Esophagus muscularis mucosa (tissue), 4 donors: ENCODE results near the gene USP31. TPM values are rescaled to one million over a fixed set of nuclear protein-coding genes. Genes with fewer than 3 reads are reported as not detected.

Experiments used
- DNase-seq: peaks from one replicate; pipeline ENCODE4 v3.0.0-alpha.2; 2017; ENCODE audit errors: extremely low spot score
- H3K27ac ChIP-seq, 4 donors: fragments of 200-600 bp; sonication (generic); replicated peaks in 1 of 4; 1 replicate in 3 of 4; 2 replicates in 1 of 4; pipeline ENCODE4 v1.5.1; 2016 to 2019; ENCODE audit warnings: mild to moderate bottlenecking in 1 of 4
- H3K27me3 ChIP-seq, 4 donors: fragments of 200-600 bp; sonication (generic); one replicate each; pipeline versions ENCODE4 v1.5.1 to v1.6.0; 2016 to 2019
- H3K36me3 ChIP-seq, 4 donors: fragments of 200-600 bp; sonication (generic); one replicate each; pipeline ENCODE4 v1.5.1; 2016 to 2019
- H3K4me1 ChIP-seq, 4 donors: fragments of 200-600 bp; sonication (generic); one replicate each; pipeline ENCODE4 v1.5.1; 2016 to 2019
- H3K4me3 ChIP-seq, 4 donors: fragments of 200-600 bp; sonication (generic); 1 replicate in 2 of 4; 2 replicates in 2 of 4; pipeline ENCODE4 v1.5.1; 2016 to 2019; ENCODE audit warnings: mild to moderate bottlenecking in 4 of 4, moderate library complexity in 1 of 4
- H3K9me3 ChIP-seq, 4 donors: fragments of 200-600 bp; sonication (generic); 1 replicate in 3 of 4; 2 replicates in 1 of 4; pipeline ENCODE4 v1.5.1; 2016 to 2019
- CTCF ChIP-seq, 3 experiments: fragments of 200-600 bp in 2 of 3; fragments of 450-650 bp in 1 of 3; sonication (generic) in 2 of 3; IDR thresholded peaks; one replicate each; pipeline ENCODE4 v1.5.1; 2017 to 2019; ENCODE audit warnings: antibody characterized with exemption in 3 of 3, mild to moderate bottlenecking in 2 of 3, moderate library complexity in 1 of 3
- EP300 ChIP-seq: sonication (generic); formaldehyde crosslinking; IDR thresholded peaks from one replicate; pipeline ENCODE4 v1.6.1; 2017; ENCODE audit warnings: antibody characterized with exemption
- POLR2A ChIP-seq: fragments of 450-650 bp; IDR thresholded peaks from one replicate; pipeline ENCODE4 v1.6.1; 2017; ENCODE audit warnings: antibody characterized with exemption, moderate library complexity, mild to moderate bottlenecking, low read depth
- POLR2AphosphoS5 ChIP-seq, 2 donors: sonication (generic); formaldehyde crosslinking; IDR thresholded peaks; one replicate each; pipeline ENCODE4 v1.6.1; 2017; ENCODE audit warnings: antibody characterized with exemption in 2 of 2
- WGBS: methylation state at CpG from one replicate; pipeline ENCODE4 v1.1.5; 2018; 5-methylcytosine and 5-hydroxymethylcytosine counted together
- intact Hi-C: fragments of 100-400 bp; cut with DNase I; formaldehyde crosslinking; loops from one replicate; pipeline ENCODE4 v1.15.1; 2023
- total RNA-seq, 4 donors: library from RNA; depleted of rRNA; stranded (reverse); fragments of >200 nt; gene quantifications; one replicate each; pipeline versions ENCODE4 v1.1.0 to v1.2.1, GENCODE V29; 2016

USP31 gene
- total RNA-seq, 4 donors from 2014 or later: 18.9 to 29.1 (median 23.3) TPM

GRCh38 chr16:23092072-23092800, 57.0 kb downstream of the USP31 start:
- H3K36me3 ChIP-seq: peaks cover 8 to 53% (median 45%) of the 10 kb centered on the region in 4 donors
- WGBS: 96% methylated on average over 4 of the region's 4 CpGs
- DNase-seq: peak; percentile 37
- no peaks in the 10 kb centered on the region for H3K27me3 ChIP-seq
- no peaks in the 10 kb centered on the region for H3K9me3 ChIP-seq
- peaks cover 0 to 7% (median 5%) of the 10 kb centered on the region in 4 donors for H3K4me1 ChIP-seq
- H3K27ac ChIP-seq: no peak overlapping the region
- H3K4me3 ChIP-seq: no peak overlapping the region
- intact Hi-C loops: no loop called here
- TF ChIP-seq POLR2AphosphoS5 (IDR thresholded peaks at IDR 0.05) (no peak), CTCF (IDR thresholded peaks at IDR 0.05) (no peak), POLR2A (no peak), EP300 (no peak)

- intact Hi-C loops: no loop called here
- peaks cover 16 to 77% (median 53%) of the 10 kb centered on the region in 4 donors for H3K36me3 ChIP-seq
- no peak overlapping the region for H3K4me3 ChIP-seq
- no peaks in the 10 kb centered on the region for H3K27me3 ChIP-seq
- 97% methylated on average over 8 of the region's 8 CpGs for WGBS
- TF ChIP-seq POLR2A (no peak), POLR2AphosphoS5 (IDR thresholded peaks at IDR 0.05) (no peak)
- H3K9me3 ChIP-seq: no peaks in the 10 kb centered on the region
- H3K4me1 ChIP-seq: peaks cover 0 to 5% (median 0%) of the 10 kb centered on the region in 4 donors
- no peak overlapping the region for H3K27ac ChIP-seq
- DNase-seq: peak; percentile 53
These were observed 60.1 kb downstream of the USP31 start for GRCh38 chr16:23089111-23089510.

- no peaks in the 10 kb centered on the region for H3K27me3 ChIP-seq
- intact Hi-C loops: no loop called here
- no peaks in the 10 kb centered on the region for H3K9me3 ChIP-seq
- 92% methylated on average over 3 of the region's 4 CpGs for WGBS
- no peak overlapping the region for H3K4me3 ChIP-seq
- no peak for DNase-seq
- H3K36me3 ChIP-seq: peaks cover 16 to 75% (median 52%) of the 10 kb centered on the region in 4 donors
- TF ChIP-seq POLR2AphosphoS5 (IDR thresholded peaks at IDR 0.05) (no peak), POLR2A (no peak), CTCF (IDR thresholded peaks at IDR 0.05) (no peak), EP300 (no peak)
- H3K4me1 ChIP-seq: peaks cover 0 to 5% (median 0%) of the 10 kb centered on the region in 4 donors
- no peak overlapping the region for H3K27ac ChIP-seq
These were observed 61.2 kb downstream of the USP31 start for GRCh38 chr16:23088018-23088417.

- no peaks in the 10 kb centered on the region for H3K27me3 ChIP-seq
- TF ChIP-seq POLR2A: no peak
- TF ChIP-seq EP300: no peak
- TF ChIP-seq CTCF (IDR thresholded peaks at IDR 0.05): no peak
- TF ChIP-seq POLR2AphosphoS5 (IDR thresholded peaks at IDR 0.05): no peak
- no peak for DNase-seq
- intact Hi-C loops: no loop called here
- WGBS: 87% methylated on average over 3 of the region's 3 CpGs
- peaks cover 0 to 7% (median 0%) of the 10 kb centered on the region in 4 donors for H3K4me1 ChIP-seq
- no peak overlapping the region for H3K27ac ChIP-seq
- H3K9me3 ChIP-seq: no peaks in the 10 kb centered on the region
- peaks cover 16 to 87% (median 68%) of the 10 kb centered on the region in 4 donors for H3K36me3 ChIP-seq
- no peak overlapping the region for H3K4me3 ChIP-seq
These were observed 63.3 kb downstream of the USP31 start for GRCh38 chr16:23085949-23086348.

GRCh38 chr16:23082161-23082788, 67.0 kb downstream of the USP31 start:
- no peak for DNase-seq
- H3K27ac ChIP-seq: no peak overlapping the region
- H3K27me3 ChIP-seq: no peaks in the 10 kb centered on the region
- intact Hi-C loops: no loop called here
- peaks cover 33 to 91% (median 74%) of the 10 kb centered on the region in 4 donors for H3K36me3 ChIP-seq
- H3K4me1 ChIP-seq: peaks cover 0 to 3% (median 0%) of the 10 kb centered on the region in 4 donors
- no peak overlapping the region for H3K4me3 ChIP-seq
- 71% methylated on average over 9 of the region's 9 CpGs for WGBS
- no peaks in the 10 kb centered on the region for H3K9me3 ChIP-seq
- no peak for TF ChIP-seq POLR2A
- no peak for TF ChIP-seq CTCF (IDR thresholded peaks at IDR 0.05)
- no peak for TF ChIP-seq POLR2AphosphoS5 (IDR thresholded peaks at IDR 0.05)
- TF ChIP-seq EP300: no peak
